ENCODE data around the gene CHRNA1.

CHRNA1 gene

GRCh38 chr2:174796319-174796771 is 32.1 kb upstream of the CHRNA1 start:
- H3K27ac ChIP-seq (ENCODE audit: low read length, poor library complexity, severe bottlenecking): no peak overlapping the region
- DNase-seq: no peak

DNA sequence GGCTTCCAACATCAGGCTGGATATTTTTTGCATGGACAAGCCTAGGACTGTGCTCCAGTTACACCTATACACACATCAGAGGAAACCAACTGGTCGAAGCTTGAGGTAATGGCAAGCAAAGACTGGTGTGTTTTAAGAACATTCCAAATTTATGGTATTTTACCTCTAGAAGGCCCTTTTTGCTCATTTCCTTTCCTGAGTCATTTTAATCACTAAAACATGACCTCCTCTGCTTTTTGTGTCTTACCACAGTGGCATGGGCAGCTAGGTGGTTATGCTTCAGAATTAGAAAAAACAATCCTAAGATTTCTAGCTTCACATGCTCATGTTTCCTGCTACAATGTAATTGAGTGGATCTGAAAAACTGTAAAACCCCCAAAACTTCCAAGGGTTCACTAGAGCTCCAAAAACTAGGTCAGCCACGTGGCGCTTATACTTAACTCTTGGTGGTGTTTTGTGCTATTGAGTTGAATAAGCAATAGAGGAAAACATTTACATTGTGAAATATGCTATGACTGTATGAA is 30.6 kb upstream of the CHRNA1 start:
- Histone ChIP-seq H2BK12ac (ENCODE audit: low read length in 2 of 2) (no peak overlapping the region), H2AK5ac (ENCODE audit: low read length, severe bottlenecking) (no peak overlapping the region), H4K8ac (ENCODE audit: low read length) (no peak overlapping the region), H3K79me1 (replicated peaks; ENCODE audit: low read length, poor library complexity, severe bottlenecking) (no peaks in the 10 kb centered on the region), H3K27ac (ENCODE audit: low read length, poor library complexity, severe bottlenecking) (no peak overlapping the region), H3K23ac (ENCODE audit: low read length in 2 of 2) (no peak overlapping the region), H2BK5ac (ENCODE audit: low read depth, low read length, poor library complexity, severe bottlenecking) (no peak overlapping the region), H3K27me3 (ENCODE audit: control insufficient read depth in 1 of 2, insufficient read depth in 1 of 2, low read length in 2 of 2) (no peaks in the 10 kb centered on the region), H3K4me1 (ENCODE audit: control insufficient read depth, insufficient read depth, low read depth, low read length) (peaks cover 3% of the 10 kb centered on the region), H3K36me3 (ENCODE audit: control insufficient read depth in 1 of 2, insufficient read depth in 2 of 2, low read depth in 1 of 2, low read length in 2 of 2) (no peaks in the 10 kb centered on the region), H3K4ac (ENCODE audit: low read depth in 1 of 2, low read length in 2 of 2) (no peak overlapping the region), H3K9ac (ENCODE audit: low read length) (peak overlapping the region; percentile 26), H2BK120ac (ENCODE audit: low read depth, low read length) (no peak overlapping the region), H2AFZ (ENCODE audit: low read depth, low read length) (no peak overlapping the region), H3K9me3 (ENCODE audit: control insufficient read depth, low read length) (no peaks in the 10 kb centered on the region), H3K4me3 (ENCODE audit: insufficient read depth in 1 of 2, low read depth in 1 of 2, low read length in 2 of 2) (no peak overlapping the region), H3K14ac (ENCODE audit: low read length in 2 of 2) (no peak overlapping the region), H4K91ac (ENCODE audit: low read length) (no peak overlapping the region), H3K4me2 (ENCODE audit: low read length, poor library complexity, severe bottlenecking) (no peak overlapping the region), H2BK15ac (ENCODE audit: low read depth, poor library complexity, severe bottlenecking) (no peak overlapping the region), H3K18ac (ENCODE audit: low read depth in 1 of 2, low read length in 2 of 2) (no peak overlapping the region)
- WGBS: no CpG with 5 or more reads among the region's 3 CpGs
- DNase-seq: no peak

More at GRCh38 chr2:174796319-174796771, 32.1 kb upstream of the CHRNA1 start:
- H2AFZ ChIP-seq (ENCODE audit: low read depth, low read length): no peak overlapping the region
- H2AK5ac ChIP-seq (ENCODE audit: low read length, severe bottlenecking): peak overlapping the region; percentile 66
- no peak overlapping the region for H3K4ac ChIP-seq (ENCODE audit: low read depth in 1 of 2, low read length in 2 of 2)
- no peak overlapping the region for H2BK12ac ChIP-seq (ENCODE audit: low read length in 2 of 2)
- H4K8ac ChIP-seq (ENCODE audit: low read length): no peak overlapping the region
- no peak overlapping the region for H3K4me3 ChIP-seq (ENCODE audit: insufficient read depth in 1 of 2, low read depth in 1 of 2, low read length in 2 of 2)
- H3K27me3 ChIP-seq (ENCODE audit: control insufficient read depth in 1 of 2, insufficient read depth in 1 of 2, low read length in 2 of 2): no peaks in the 10 kb centered on the region
- H3K23ac ChIP-seq (ENCODE audit: low read length in 2 of 2): no peak overlapping the region
- H2BK15ac ChIP-seq (ENCODE audit: low read depth, poor library complexity, severe bottlenecking): no peak overlapping the region
- H3K4me2 ChIP-seq (ENCODE audit: low read length, poor library complexity, severe bottlenecking): no peak overlapping the region
- H4K91ac ChIP-seq (ENCODE audit: low read length): no peak overlapping the region
- no peaks in the 10 kb centered on the region for H3K36me3 ChIP-seq (ENCODE audit: control insufficient read depth in 1 of 2, insufficient read depth in 2 of 2, low read depth in 1 of 2, low read length in 2 of 2)
- H3K9me3 ChIP-seq (ENCODE audit: control insufficient read depth, low read length): no peaks in the 10 kb centered on the region
- H2BK5ac ChIP-seq (ENCODE audit: low read depth, low read length, poor library complexity, severe bottlenecking): no peak overlapping the region
- no peak overlapping the region for H2BK120ac ChIP-seq (ENCODE audit: low read depth, low read length)
- no peak overlapping the region for H3K14ac ChIP-seq (ENCODE audit: low read length in 2 of 2)
- peaks cover 3% of the 10 kb centered on the region for H3K4me1 ChIP-seq (ENCODE audit: control insufficient read depth, insufficient read depth, low read depth, low read length)
- no peak overlapping the region for H3K9ac ChIP-seq (ENCODE audit: low read length)
- H3K18ac ChIP-seq (ENCODE audit: low read depth in 1 of 2, low read length in 2 of 2): no peak overlapping the region
- no peaks in the 10 kb centered on the region for H3K79me1 ChIP-seq (replicated peaks; ENCODE audit: low read length, poor library complexity, severe bottlenecking)

GRCh38 chr2:174792309-174793025 is 28.2 kb upstream of the CHRNA1 start:
- H3K9me3 ChIP-seq (ENCODE audit: control insufficient read depth, low read length): no peaks in the 10 kb centered on the region

DNA sequence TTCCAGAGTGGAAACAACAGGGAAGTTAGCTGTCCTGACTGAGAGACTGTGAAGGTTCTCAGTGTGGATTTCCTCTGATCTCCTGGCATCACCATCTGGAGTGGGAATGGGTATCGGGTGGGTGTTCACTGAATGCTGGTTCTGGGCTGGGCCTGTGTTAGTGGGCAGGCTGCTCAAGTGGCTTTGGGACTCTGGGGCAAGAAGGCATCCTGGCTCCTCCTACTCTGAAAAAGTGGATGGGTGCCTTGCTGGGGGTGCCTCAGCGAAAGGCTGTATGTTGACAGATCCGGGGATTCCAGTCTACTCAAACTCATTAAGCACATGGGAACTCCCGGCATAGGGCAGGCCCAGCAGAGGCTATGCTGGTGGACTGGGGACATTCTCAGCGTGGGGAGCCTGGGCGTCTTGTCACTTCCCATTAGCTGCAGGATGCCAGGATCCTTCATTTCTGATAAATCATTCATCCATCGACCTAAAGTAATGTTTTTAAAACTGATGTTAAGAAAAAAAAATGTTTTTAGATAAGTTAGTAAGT is 27.5 kb upstream of the CHRNA1 start:
- H2AFZ ChIP-seq (ENCODE audit: low read depth, low read length): no peak overlapping the region
- WGBS: 90% methylated on average over 5 of the region's 7 CpGs
- no peak overlapping the region for H2AK5ac ChIP-seq (ENCODE audit: low read length, severe bottlenecking)

More at GRCh38 chr2:174792309-174793025, 28.2 kb upstream of the CHRNA1 start:
- Histone ChIP-seq H3K36me3 (ENCODE audit: control insufficient read depth in 1 of 2, insufficient read depth in 2 of 2, low read depth in 1 of 2, low read length in 2 of 2) (no peaks in the 10 kb centered on the region), H2BK120ac (ENCODE audit: low read depth, low read length) (no peak overlapping the region), H2AK5ac (ENCODE audit: low read length, severe bottlenecking) (no peak overlapping the region), H3K27me3 (ENCODE audit: control insufficient read depth in 1 of 2, insufficient read depth in 1 of 2, low read length in 2 of 2) (no peaks in the 10 kb centered on the region), H4K91ac (ENCODE audit: low read length) (no peak overlapping the region), H3K4me1 (ENCODE audit: control insufficient read depth, insufficient read depth, low read depth, low read length) (peaks cover 11% of the 10 kb centered on the region), H2BK5ac (ENCODE audit: low read depth, low read length, poor library complexity, severe bottlenecking) (no peak overlapping the region), H3K79me1 (replicated peaks; ENCODE audit: low read length, poor library complexity, severe bottlenecking) (no peaks in the 10 kb centered on the region), H2BK12ac (ENCODE audit: low read length in 2 of 2) (no peak overlapping the region), H3K4me3 (ENCODE audit: insufficient read depth in 1 of 2, low read depth in 1 of 2, low read length in 2 of 2) (no peak overlapping the region), H3K4ac (ENCODE audit: low read depth in 1 of 2, low read length in 2 of 2) (no peak overlapping the region), H2BK15ac (ENCODE audit: low read depth, poor library complexity, severe bottlenecking) (no peak overlapping the region), H3K4me2 (ENCODE audit: low read length, poor library complexity, severe bottlenecking) (no peak overlapping the region), H3K14ac (ENCODE audit: low read length in 2 of 2) (no peak overlapping the region), H2AFZ (ENCODE audit: low read depth, low read length) (no peak overlapping the region), H3K23ac (ENCODE audit: low read length in 2 of 2) (no peak overlapping the region), H3K9ac (ENCODE audit: low read length) (no peak overlapping the region), H3K18ac (ENCODE audit: low read depth in 1 of 2, low read length in 2 of 2) (no peak overlapping the region), H4K8ac (ENCODE audit: low read length) (no peak overlapping the region), H3K27ac (ENCODE audit: low read length, poor library complexity, severe bottlenecking) (no peak overlapping the region)
- WGBS: 90% methylated on average over 6 of the region's 7 CpGs
- no peak for DNase-seq

More for the DNA sequence above, 27.5 kb upstream of the CHRNA1 start:
- no peak overlapping the region for H2BK120ac ChIP-seq (ENCODE audit: low read depth, low read length)
- peak overlapping the region in 1 of 2 experiments; percentile 44 for H3K18ac ChIP-seq (ENCODE audit: low read depth in 1 of 2, low read length in 2 of 2)
- H3K9me3 ChIP-seq (ENCODE audit: control insufficient read depth, low read length): no peaks in the 10 kb centered on the region
- no peak for DNase-seq
- no peak overlapping the region for H4K8ac ChIP-seq (ENCODE audit: low read length)
- peaks cover 13% of the 10 kb centered on the region for H3K4me1 ChIP-seq (ENCODE audit: control insufficient read depth, insufficient read depth, low read depth, low read length)
- no peak overlapping the region for H3K23ac ChIP-seq (ENCODE audit: low read length in 2 of 2)
- H2BK12ac ChIP-seq (ENCODE audit: low read length in 2 of 2): no peak overlapping the region
- H2BK15ac ChIP-seq (ENCODE audit: low read depth, poor library complexity, severe bottlenecking): no peak overlapping the region
- no peak overlapping the region for H3K4me2 ChIP-seq (ENCODE audit: low read length, poor library complexity, severe bottlenecking)
- no peaks in the 10 kb centered on the region for H3K36me3 ChIP-seq (ENCODE audit: control insufficient read depth in 1 of 2, insufficient read depth in 2 of 2, low read depth in 1 of 2, low read length in 2 of 2)
- H3K4ac ChIP-seq (ENCODE audit: low read depth in 1 of 2, low read length in 2 of 2): no peak overlapping the region
- no peak overlapping the region for H3K4me3 ChIP-seq (ENCODE audit: insufficient read depth in 1 of 2, low read depth in 1 of 2, low read length in 2 of 2)
- H3K14ac ChIP-seq (ENCODE audit: low read length in 2 of 2): no peak overlapping the region
- H3K27me3 ChIP-seq (ENCODE audit: control insufficient read depth in 1 of 2, insufficient read depth in 1 of 2, low read length in 2 of 2): no peaks in the 10 kb centered on the region
- H2BK5ac ChIP-seq (ENCODE audit: low read depth, low read length, poor library complexity, severe bottlenecking): no peak overlapping the region
- H4K91ac ChIP-seq (ENCODE audit: low read length): no peak overlapping the region
- no peak overlapping the region for H3K27ac ChIP-seq (ENCODE audit: low read length, poor library complexity, severe bottlenecking)
- H3K9ac ChIP-seq (ENCODE audit: low read length): no peak overlapping the region
- H3K79me1 ChIP-seq (replicated peaks; ENCODE audit: low read length, poor library complexity, severe bottlenecking): no peaks in the 10 kb centered on the region
